Uterus (tissue), 2 donors: ENCODE results near the gene DNMT3A.

Experiments used
- POLR2A ChIP-seq, 2 donors: fragments of 450-650 bp; IDR thresholded peaks; one replicate each; pipeline ENCODE4 v1.6.1; 2016; ENCODE audit warnings: antibody characterized with exemption in 2 of 2, mild to moderate bottlenecking in 1 of 2, moderate library complexity in 1 of 2
- TF ChIP-seq, protein P1 (sequence below), 4 experiments: fragments of 200-600 bp in 2 of 4; fragments of 450-650 bp in 2 of 4; sonication (generic) in 2 of 4; IDR thresholded peaks; one replicate each; pipeline ENCODE4 v1.5.1; 2016 to 2019; ENCODE audit warnings: antibody characterized with exemption in 4 of 4, mild to moderate bottlenecking in 2 of 4, moderate library complexity in 1 of 4

DNA sequence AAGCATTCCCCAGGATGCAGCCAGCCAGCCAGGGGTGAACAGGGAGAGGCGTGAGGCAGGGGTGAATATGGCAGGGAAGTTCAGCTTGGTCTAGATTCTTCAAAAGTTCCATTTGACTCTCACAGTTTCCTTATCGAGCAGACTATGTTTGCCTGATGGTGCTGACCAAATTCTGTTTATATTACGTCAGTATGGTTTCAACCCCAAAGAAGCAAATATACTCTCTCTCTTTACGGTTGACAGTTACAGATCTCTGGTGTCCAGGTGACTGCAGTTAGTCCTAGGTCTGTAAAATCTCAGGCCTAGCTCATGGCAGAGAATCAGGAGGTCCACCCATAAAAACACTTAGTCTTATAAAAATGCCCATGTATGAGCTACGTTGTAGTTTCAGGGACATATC is 38.3 kb upstream of the DNMT3A start:
- TF ChIP-seq, protein P1, sequence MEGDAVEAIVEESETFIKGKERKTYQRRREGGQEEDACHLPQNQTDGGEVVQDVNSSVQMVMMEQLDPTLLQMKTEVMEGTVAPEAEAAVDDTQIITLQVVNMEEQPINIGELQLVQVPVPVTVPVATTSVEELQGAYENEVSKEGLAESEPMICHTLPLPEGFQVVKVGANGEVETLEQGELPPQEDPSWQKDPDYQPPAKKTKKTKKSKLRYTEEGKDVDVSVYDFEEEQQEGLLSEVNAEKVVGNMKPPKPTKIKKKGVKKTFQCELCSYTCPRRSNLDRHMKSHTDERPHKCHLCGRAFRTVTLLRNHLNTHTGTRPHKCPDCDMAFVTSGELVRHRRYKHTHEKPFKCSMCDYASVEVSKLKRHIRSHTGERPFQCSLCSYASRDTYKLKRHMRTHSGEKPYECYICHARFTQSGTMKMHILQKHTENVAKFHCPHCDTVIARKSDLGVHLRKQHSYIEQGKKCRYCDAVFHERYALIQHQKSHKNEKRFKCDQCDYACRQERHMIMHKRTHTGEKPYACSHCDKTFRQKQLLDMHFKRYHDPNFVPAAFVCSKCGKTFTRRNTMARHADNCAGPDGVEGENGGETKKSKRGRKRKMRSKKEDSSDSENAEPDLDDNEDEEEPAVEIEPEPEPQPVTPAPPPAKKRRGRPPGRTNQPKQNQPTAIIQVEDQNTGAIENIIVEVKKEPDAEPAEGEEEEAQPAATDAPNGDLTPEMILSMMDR (IDR thresholded peaks at IDR 0.05) = no peak
- TF ChIP-seq POLR2A (IDR thresholded peaks at IDR 0.05) = no peak
